GM12891 (cell line): Measurements from ENCODE around the gene LCN15.

Experiments used
- POLR2A ChIP-seq: IDR thresholded peaks from 2 replicates; pipeline ENCODE4 v1.6.1; 2011; ENCODE audit warnings: low read depth, low read length, control low read depth
- POLR2AphosphoS5 ChIP-seq: IDR thresholded peaks from 2 replicates; pipeline ENCODE4 v1.6.1; 2011; ENCODE audit warnings: low read depth, low read length, control low read depth
- SPI1 ChIP-seq: IDR thresholded peaks from 2 replicates; pipeline ENCODE4 v1.6.1; 2011; ENCODE audit warnings: low read depth, low read length, control low read depth
- TAF1 ChIP-seq: IDR thresholded peaks from 2 replicates; pipeline ENCODE4 v1.6.1; 2011; ENCODE audit warnings: low read depth, low read length, control low read depth

GRCh38 chr9:136740069-136740468 lies 24.2 kb downstream of the LCN15 start:
- TF ChIP-seq POLR2A (no peak), TAF1 (no peak), POLR2AphosphoS5 (no peak), SPI1 (no peak)
